ENCODE measurements around the gene RPS15. TPM values are rescaled to one million over a fixed set of nuclear protein-coding genes. Genes with fewer than 3 reads are reported as not detected.

RPS15 gene
- total and polyA plus RNA-seq, 9 of the 15 experiments (the other 6 are each of a cell fraction or from before 2014, with no cell fraction given) = 605 to 2,791 (median 957) TPM

- TF ChIP-seq CBX1 (IDR thresholded peaks at IDR 0.05; ENCODE audit: low read depth) (peak; percentile 78; the same call in 1 of the 2 replicates), ZBTB12 (CRISPR knock-in tag; IDR thresholded peaks at IDR 0.05) (no peak), MTF1 (CRISPR knock-in tag; IDR thresholded peaks at IDR 0.05; ENCODE audit: borderline replicate concordance) (no peak), ARID3B (CRISPR knock-in tag; IDR thresholded peaks at IDR 0.05; ENCODE audit: borderline replicate concordance) (no peak), SRSF9 (IDR thresholded peaks at IDR 0.05; ENCODE audit: borderline replicate concordance, low read depth, low read length) (no peak), HNRNPL (IDR thresholded peaks at IDR 0.05; ENCODE audit: low read depth, low read length) (peak; percentile 63; the same call in 1 of the 2 replicates), SIRT6 (IDR thresholded peaks at IDR 0.05; ENCODE audit: low read depth, low read length) (no peak), KLF1 (tag; IDR thresholded peaks at IDR 0.05) (peak; percentile 76; the same call in 1 of the 2 replicates), RBFOX2 (IDR thresholded peaks at IDR 0.05; ENCODE audit: low read depth, low read length) (peak; percentile 35; the same call in 1 of the 2 replicates), CBX2 (IDR thresholded peaks at IDR 0.05; ENCODE audit: insufficient read depth, low read length, poor library complexity, severe bottlenecking) (no peak), NR0B1 (IDR thresholded peaks at IDR 0.05; ENCODE audit: partially characterized antibody) (no peak), TEAD4 (IDR thresholded peaks at IDR 0.05; ENCODE audit: low read length) (no peak), TEAD4 (CRISPR knock-in tag; IDR thresholded peaks at IDR 0.05; ENCODE audit: borderline replicate concordance) (no peak), HMG20B (CRISPR knock-in tag; IDR thresholded peaks at IDR 0.05) (no peak), ZNF584 (CRISPR knock-in tag; IDR thresholded peaks at IDR 0.05; ENCODE audit: low read depth) (no peak), ZNF695 (CRISPR knock-in tag; IDR thresholded peaks at IDR 0.05) (no peak), ZNF232 (CRISPR knock-in tag; IDR thresholded peaks at IDR 0.05) (no peak), RBM34 (IDR thresholded peaks at IDR 0.05; ENCODE audit: borderline replicate concordance, insufficient read depth, low read length) (no peak), BRD9 (IDR thresholded peaks at IDR 0.05; ENCODE audit: low read depth, partially characterized antibody) (no peak), GATAD2A (IDR thresholded peaks at IDR 0.05) (peak; percentile 41), KHSRP (IDR thresholded peaks at IDR 0.05) (no peak), U2AF1 (optimal IDR thresholded peaks at IDR 0.05; ENCODE audit: low read depth, low read length) (peak; percentile 90), ZZZ3 (IDR thresholded peaks at IDR 0.05) (no peak), ZNF398 (CRISPR knock-in tag; IDR thresholded peaks at IDR 0.05) (no peak)
Measured at GRCh38 chr19:1445185-1445931, 7.2 kb downstream of the RPS15 start (continued).

All from K562 (cell line).